H1 (cell line): ENCODE measurements around the gene SMC6. TPM values are rescaled to one million over a fixed set of nuclear protein-coding genes. Genes with fewer than 3 reads are reported as not detected.

Experiments used
- CTCF ChIA-PET: fragments of 300-600 bp; sonication (Branson Sonifier 250); formaldehyde crosslinking; loops from one replicate; lab custom pipeline; 2021; ENCODE audit not compliant: partially characterized antibody; lab: Charles Lee
- POLR2A ChIA-PET: fragments of 300-600 bp; sonication (Branson Sonifier 250); formaldehyde crosslinking; loops from one replicate; lab custom pipeline; 2021; ENCODE audit warnings: inconsistent platforms; ENCODE audit not compliant: partially characterized antibody; lab: Charles Lee
- DNase-seq, 2 experiments: peaks; one replicate each; pipeline versions ENCODE4 v3.0.0 to v3.0.0-alpha.2; 2010 to 2022; ENCODE audit warnings: low spot score in 2 of 2, low read depth in 1 of 2, mixed read lengths in 1 of 2
- FAIRE-seq: peaks from 2 replicates; lab custom pipeline; 2011; peaks lifted over from hg19 to GRCh38; lab: Jason Lieb, UNC
- H2AFZ ChIP-seq: 2 replicates; pipeline ENCODE4 v1.8.1; 2012; ENCODE audit warnings: low read length, inconsistent platforms
- H2AK5ac ChIP-seq: 2 replicates; pipeline ENCODE4 v1.6.1; 2013; ENCODE audit warnings: low read depth, low read length
- H2BK120ac ChIP-seq: replicated peaks from 2 replicates; pipeline ENCODE3; 2013; ENCODE audit warnings: low read depth, low read length, inconsistent platforms
- H2BK12ac ChIP-seq: 2 replicates; pipeline ENCODE4 v1.6.1; 2013; ENCODE audit warnings: low read depth, low read length
- H2BK15ac ChIP-seq: 2 replicates; pipeline ENCODE4 v1.6.1; 2013; ENCODE audit warnings: low read length
- H2BK20ac ChIP-seq: 2 replicates; pipeline ENCODE4 v1.6.1; 2013; ENCODE audit warnings: low read length
- H2BK5ac ChIP-seq: 2 replicates; pipeline ENCODE4 v1.6.1; 2013; ENCODE audit warnings: low read depth, low read length
- H3K14ac ChIP-seq: 2 replicates; pipeline ENCODE4 v1.6.1; 2013; ENCODE audit warnings: inconsistent platforms; ENCODE audit not compliant: insufficient read length
- H3K18ac ChIP-seq: 2 replicates; pipeline ENCODE4 v1.6.1; 2013; ENCODE audit warnings: low read length; ENCODE audit errors: extremely low read depth
- H3K23ac ChIP-seq: 2 replicates; pipeline ENCODE4 v1.6.1; 2013; ENCODE audit warnings: inconsistent platforms; ENCODE audit not compliant: insufficient read length
- H3K23me2 ChIP-seq: 2 replicates; pipeline ENCODE4 v1.6.1; 2013; ENCODE audit warnings: low read depth, low read length
- H3K27ac ChIP-seq: 2 replicates; pipeline ENCODE4 v1.6.1; 2011; ENCODE audit warnings: low read depth, low read length, inconsistent platforms
- H3K27me3 ChIP-seq, 4 experiments: replicated peaks in 1 of 4; 1 replicate in 1 of 4; 2 replicates in 3 of 4; pipeline versions ENCODE4 v1.6.1 to v1.8.1; 2011 to 2013; ENCODE audit warnings: low read length in 3 of 4, mild to moderate bottlenecking in 3 of 4, inconsistent platforms in 2 of 4, mixed read lengths in 2 of 4, moderate library complexity in 1 of 4; ENCODE audit not compliant: control insufficient read depth in 3 of 4, insufficient read depth in 3 of 4; ENCODE audit errors: extremely low read depth in 1 of 4
- H3K36me3 ChIP-seq, 4 experiments: 2 replicates each; pipeline versions ENCODE4 v1.6.1 to v1.8.1; 2011 to 2013; ENCODE audit warnings: mild to moderate bottlenecking in 4 of 4, low read length in 3 of 4, moderate library complexity in 2 of 4, control low read depth in 1 of 4, inconsistent platforms in 1 of 4; ENCODE audit not compliant: insufficient read depth in 4 of 4, control insufficient read depth in 2 of 4
- H3K4ac ChIP-seq: replicated peaks from 2 replicates; pipeline ENCODE3; 2013; ENCODE audit warnings: low read length, low read depth, mixed read lengths, inconsistent platforms; ENCODE audit not compliant: insufficient read length
- H3K4me1 ChIP-seq, 4 experiments: replicated peaks in 1 of 4; 1 replicate in 1 of 4; 2 replicates in 3 of 4; pipeline versions ENCODE4 v1.6.1 to v1.8.1; 2011 to 2013; ENCODE audit warnings: low read length in 3 of 4, inconsistent platforms in 2 of 4, mixed read lengths in 1 of 4; ENCODE audit not compliant: insufficient read depth in 4 of 4, control insufficient read depth in 3 of 4
- H3K4me2 ChIP-seq, 2 experiments: 2 replicates each; pipeline versions ENCODE4 v1.6.1 to v1.8.1; 2011 to 2013; ENCODE audit warnings: low read depth in 2 of 2, low read length in 2 of 2, control low read depth in 1 of 2, inconsistent platforms in 1 of 2, mild to moderate bottlenecking in 1 of 2; ENCODE audit not compliant: insufficient read depth in 1 of 2
- H3K4me3 ChIP-seq, 4 experiments: fragments of 200-600, 300-600 bp in 1 of 4; sonication (generic), shearing (Covaris generic), sonication (Bioruptor Twin) in 1 of 4; 2 replicates each; pipeline versions ENCODE4 v1.5.1 to v1.8.1; 2011 to 2016; ENCODE audit warnings: low read length in 4 of 4, low read depth in 3 of 4, control low read depth in 2 of 4, inconsistent platforms in 2 of 4, mild to moderate bottlenecking in 2 of 4, mixed read lengths in 1 of 4, moderate library complexity in 1 of 4; ENCODE audit not compliant: insufficient read depth in 2 of 4; ENCODE audit errors: extremely low read depth in 1 of 4
- H3K56ac ChIP-seq: replicated peaks from 2 replicates; pipeline ENCODE3; 2013; ENCODE audit warnings: low read depth, mild to moderate bottlenecking, mixed read lengths, low read length, inconsistent platforms; ENCODE audit not compliant: insufficient read length
- H3K79me1 ChIP-seq: 2 replicates; pipeline ENCODE4 v1.6.1; 2013; ENCODE audit warnings: low read depth, low read length, control low read depth
- H3K79me2 ChIP-seq, 2 experiments: 2 replicates each; pipeline versions ENCODE4 v1.6.1 to v1.8.1; 2012 to 2013; ENCODE audit warnings: low read length in 2 of 2, mild to moderate bottlenecking in 2 of 2, inconsistent platforms in 1 of 2; ENCODE audit not compliant: insufficient read depth in 2 of 2, control insufficient read depth in 1 of 2
- H3K9ac ChIP-seq, 4 experiments: replicated peaks in 1 of 4; 1 replicate in 1 of 4; 2 replicates in 3 of 4; pipeline versions ENCODE4 v1.6.1 to v1.8.1; 2011 to 2013; ENCODE audit warnings: low read depth in 3 of 4, low read length in 3 of 4, control low read depth in 2 of 4, mild to moderate bottlenecking in 2 of 4, moderate library complexity in 2 of 4, inconsistent platforms in 1 of 4; ENCODE audit errors: extremely low read depth in 1 of 4
- H3K9me3 ChIP-seq, 2 experiments: 2 replicates each; pipeline versions ENCODE4 v1.6.1 to v1.8.1; 2012 to 2013; ENCODE audit warnings: mild to moderate bottlenecking in 2 of 2, moderate library complexity in 2 of 2, control low read depth in 1 of 2, inconsistent platforms in 1 of 2, low read depth in 1 of 2, low read length in 1 of 2, mixed read lengths in 1 of 2; ENCODE audit not compliant: insufficient read depth in 2 of 2
- H4K20me1 ChIP-seq, 2 experiments: replicated peaks in 1 of 2; 2 replicates each; pipeline versions ENCODE3 to v1.8.1; 2011 to 2013; ENCODE audit warnings: inconsistent platforms in 2 of 2, low read length in 2 of 2, mild to moderate bottlenecking in 1 of 2; ENCODE audit not compliant: insufficient read depth in 2 of 2, control insufficient read depth in 1 of 2
- H4K5ac ChIP-seq: 2 replicates; pipeline ENCODE4 v1.6.1; 2013; ENCODE audit warnings: low read length, low read depth, mixed read lengths, inconsistent platforms; ENCODE audit not compliant: insufficient read length
- H4K8ac ChIP-seq: 2 replicates; pipeline ENCODE4 v1.8.0; 2013; ENCODE audit warnings: mild to moderate bottlenecking, moderate library complexity, low read length, inconsistent platforms; ENCODE audit not compliant: insufficient read depth; ENCODE audit errors: extremely low read depth
- H4K91ac ChIP-seq: replicated peaks from 2 replicates; pipeline ENCODE3; 2013; ENCODE audit warnings: low read length, mixed read lengths, inconsistent platforms; ENCODE audit not compliant: insufficient read length
- CEBPB ChIP-seq: IDR thresholded peaks from 2 replicates; pipeline ENCODE4 v1.6.1; 2012; ENCODE audit warnings: low read depth, low read length
- CTBP2 ChIP-seq: IDR thresholded peaks from 2 replicates; pipeline ENCODE4 v1.7.0; 2011; ENCODE audit warnings: borderline replicate concordance, mild to moderate bottlenecking, moderate library complexity, mixed read lengths, low read length; ENCODE audit not compliant: insufficient read depth, insufficient read length
- WGBS, 2 experiments: shearing (Covaris generic) in 1 of 2; methylation state at CpG; one replicate each; pipeline versions ENCODE4 v1.1.6 to v1.1.7; 2013 to 2015; ENCODE audit warnings: low lambda C conversion rate in 2 of 2, mixed read lengths in 2 of 2, inconsistent platforms in 1 of 2, low coverage in 1 of 2, missing lambda C conversion rate in 1 of 2; ENCODE audit not compliant: insufficient replicate concordance in 2 of 2, insufficient coverage in 1 of 2, insufficient read length in 1 of 2; ENCODE audit errors: extremely low coverage in 1 of 2, missing lambda C conversion rate in 1 of 2; 5-methylcytosine and 5-hydroxymethylcytosine counted together
- polyA plus RNA-seq, 7 experiments: library from polyadenylated mRNA; depleted of rRNA in 3 of 7; stranded (reverse) in 5 of 7; unstranded in 2 of 7; fragments of >200 nt in 5 of 7; fragments of 200-250 nt in 2 of 7; gene quantifications; 1 replicate in 5 of 7; 2 replicates in 1 of 7; 4 replicates in 1 of 7; pipeline versions ENCODE4 v1.2.1 to v1.2.3, GENCODE V29; 2011 to 2013; ENCODE audit warnings: missing spikeins in 2 of 7, mixed read lengths in 2 of 7
- total RNA-seq: library from RNA; stranded (reverse); fragmentation: NEBNext Ultra II Directional; extraction: Animal tissue kit (Norgen Biotek cat#: 25700); gene quantifications from 2 replicates; pipeline ENCODE4 v1.2.1, GENCODE V29; 2021

The SMC6 gene
- total and polyA plus RNA-seq, 2 of the 8 experiments (the other 6 are each of a cell fraction or from before 2014, with no cell fraction given) = 9.7 to 49.5 TPM

DNA sequence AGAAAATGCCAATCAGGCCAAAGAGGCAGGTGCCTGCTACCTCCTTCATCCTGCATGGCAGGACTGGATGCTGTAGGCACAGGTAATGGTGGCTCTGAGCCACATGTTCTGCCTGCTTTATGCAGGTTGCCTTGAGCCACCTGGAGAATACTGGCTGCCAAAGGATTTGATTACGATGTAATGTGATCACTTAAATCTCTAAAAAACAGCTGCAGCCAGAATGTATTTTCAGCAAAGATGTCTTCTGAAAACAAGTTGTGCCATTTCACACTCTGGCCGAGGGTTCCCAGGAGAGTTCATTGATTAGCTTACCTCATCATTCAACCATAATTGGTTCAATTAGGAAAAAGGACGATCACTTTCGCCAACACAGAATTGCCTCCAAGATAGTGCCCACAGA lies 44.7 kb upstream of the SMC6 start:
- H3K9me3 ChIP-seq = no peaks in the 10 kb centered on the region
- H2BK12ac ChIP-seq = no peak overlapping the region
- no peak overlapping the region for H3K4me3 ChIP-seq
- no peaks in the 10 kb centered on the region for H3K4me1 ChIP-seq
- H2AK5ac ChIP-seq = no peak overlapping the region
- ChIA-PET POLR2A (no interaction called here), CTCF (no interaction called here)
- WGBS, 2 experiments = 83% methylated on average over 4 of the region's 4 CpGs; no CpG with 5 or more reads in 1 of the 2 experiments
- H3K4ac ChIP-seq = no peak overlapping the region
- no peak overlapping the region for H2BK5ac ChIP-seq
- no peak overlapping the region for H3K56ac ChIP-seq
- no peak overlapping the region for H3K27ac ChIP-seq
- no peak overlapping the region for H4K91ac ChIP-seq
- H2BK120ac ChIP-seq = no peak overlapping the region
- no peaks in the 10 kb centered on the region for H3K23me2 ChIP-seq
- no peak overlapping the region for H3K23ac ChIP-seq
- no peak for FAIRE-seq
- no peaks in the 10 kb centered on the region for H3K79me1 ChIP-seq
- no peak overlapping the region for H2AFZ ChIP-seq
- no peak overlapping the region for H2BK20ac ChIP-seq
- no peaks in the 10 kb centered on the region for H3K79me2 ChIP-seq
- H3K14ac ChIP-seq = no peak overlapping the region
- no peak overlapping the region for H4K8ac ChIP-seq
- DNase-seq = no peak
- TF ChIP-seq CTBP2 (no peak), CEBPB (no peak)
- no peaks in the 10 kb centered on the region for H3K36me3 ChIP-seq
- no peak overlapping the region for H3K4me2 ChIP-seq
- no peak overlapping the region for H4K5ac ChIP-seq
- H2BK15ac ChIP-seq = no peak overlapping the region
- no peaks in the 10 kb centered on the region for H4K20me1 ChIP-seq
- no peaks in the 10 kb centered on the region for H3K27me3 ChIP-seq
- no peak overlapping the region for H3K9ac ChIP-seq
- no peak overlapping the region for H3K18ac ChIP-seq
